ENCODE data around the gene RBM47.

- TF ChIP-seq SUZ12 (IDR thresholded peaks at IDR 0.05): no peak
- TF ChIP-seq FOXK2 (IDR thresholded peaks at IDR 0.05): no peak
- TF ChIP-seq SP1 (IDR thresholded peaks at IDR 0.05): no peak
- no peak for TF ChIP-seq NFRKB (IDR thresholded peaks at IDR 0.05)
- no peak for TF ChIP-seq BHLHE40 (IDR thresholded peaks at IDR 0.05; ENCODE audit: borderline replicate concordance)
- TF ChIP-seq ARNT (IDR thresholded peaks at IDR 0.05): no peak
- no peak for TF ChIP-seq TARDBP (IDR thresholded peaks at IDR 0.05)
- no peak for TF ChIP-seq FOXM1 (IDR thresholded peaks at IDR 0.05; ENCODE audit: borderline replicate concordance)
- TF ChIP-seq ELF4 (IDR thresholded peaks at IDR 0.05): no peak
- no peak for TF ChIP-seq L3MBTL2 (conservative IDR thresholded peaks at IDR 0.05)
- no peak for TF ChIP-seq HDGF (IDR thresholded peaks at IDR 0.05; ENCODE audit: borderline replicate concordance)
- TF ChIP-seq LEF1 (IDR thresholded peaks at IDR 0.05; ENCODE audit: borderline replicate concordance): no peak
- TF ChIP-seq FOXA1 (IDR thresholded peaks at IDR 0.05): no peak
- TF ChIP-seq PKNOX1 (IDR thresholded peaks at IDR 0.05): no peak
These were observed 28.0 kb downstream of the RBM47 start for GRCh38 chr4:40601641-40602040.
